Astrocyte (in vitro differentiated cells and primary cell): Measurements from ENCODE around the gene AMDHD2.

Source experiments
- CTCF ChIP-seq: IDR thresholded peaks from 2 replicates; pipeline ENCODE4 v1.5.1; 2011; ENCODE audit warnings: low read depth, mild to moderate bottlenecking, inconsistent platforms, low read length, moderate library complexity; ENCODE audit not compliant: insufficient read depth
- EZH2 ChIP-seq: IDR thresholded peaks from 2 replicates; pipeline ENCODE4 v1.6.1; 2012; ENCODE audit warnings: mild to moderate bottlenecking, low read length, inconsistent platforms; ENCODE audit not compliant: insufficient read depth

- no peak for TF ChIP-seq CTCF
- no peak for TF ChIP-seq EZH2
Observed at GRCh38 chr16:2505695-2506094, 14.5 kb upstream of the AMDHD2 start.
